GM21576 (cell line): ENCODE results near the gene FXYD4.
"Not testable (repeated sequence)": the region's sequence is repeated elsewhere in the genome, so short reads cannot be mapped to it uniquely, and the experiment has no call there.

Experiments
- ATAC-seq: cut with Tn5 transposase; IDR thresholded peaks from one replicate; pipeline ENCODE4 v1.9.1; 2021; ENCODE audit warnings: mild to moderate bottlenecking, moderate library complexity; ENCODE audit not compliant: unreplicated experiment

The FXYD4 gene

DNA sequence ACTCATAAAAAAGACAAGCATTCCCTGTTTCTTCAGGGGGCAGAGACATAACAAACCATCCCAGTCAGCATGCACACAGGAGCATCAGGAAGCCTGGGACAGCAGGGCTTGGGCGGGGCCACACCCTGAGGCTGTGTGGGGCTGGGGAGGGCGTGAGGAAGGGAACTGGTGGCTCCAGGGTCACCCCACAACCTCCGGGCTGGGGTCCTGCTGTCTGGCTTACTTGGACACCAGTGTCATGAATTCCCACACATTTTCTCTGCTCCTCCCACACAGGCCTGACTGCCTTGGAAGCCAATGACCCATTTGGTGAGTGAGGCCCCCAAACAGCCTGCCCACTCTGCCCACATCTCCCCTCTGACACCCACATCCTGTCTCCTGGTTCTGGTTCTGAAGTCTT is 2.8 kb downstream of the FXYD4 start:
- no peak for ATAC-seq

DNA sequence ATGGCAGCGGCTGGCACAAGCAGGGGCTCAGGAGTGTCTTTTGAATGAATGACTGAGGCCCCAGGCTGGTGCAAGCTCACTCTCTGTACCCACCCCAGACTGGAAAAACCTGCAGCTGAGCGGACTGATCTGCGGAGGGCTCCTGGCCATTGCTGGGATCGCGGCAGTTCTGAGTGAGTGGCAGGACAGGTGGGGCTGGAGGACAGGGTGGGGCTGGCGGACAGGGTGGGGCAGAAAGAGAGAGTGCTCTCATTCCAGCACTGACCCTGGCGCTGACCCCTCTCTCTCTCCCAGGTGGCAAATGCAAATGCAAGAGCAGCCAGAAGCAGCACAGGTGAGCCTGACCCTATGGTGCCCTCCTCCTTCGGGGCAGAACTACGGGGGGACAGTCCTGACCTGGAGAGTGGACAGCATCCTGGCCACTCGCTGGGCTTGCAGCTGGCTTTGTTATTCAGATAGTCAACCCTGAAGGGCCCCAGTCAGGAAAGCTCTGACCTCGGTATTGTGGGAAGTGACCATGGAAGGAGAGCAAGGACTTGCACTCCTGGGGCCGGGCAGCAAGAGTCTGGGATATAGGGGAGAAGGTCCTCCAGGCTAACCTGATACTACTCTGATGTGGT is 4.1 kb downstream of the FXYD4 start:
- no peak for ATAC-seq

DNA sequence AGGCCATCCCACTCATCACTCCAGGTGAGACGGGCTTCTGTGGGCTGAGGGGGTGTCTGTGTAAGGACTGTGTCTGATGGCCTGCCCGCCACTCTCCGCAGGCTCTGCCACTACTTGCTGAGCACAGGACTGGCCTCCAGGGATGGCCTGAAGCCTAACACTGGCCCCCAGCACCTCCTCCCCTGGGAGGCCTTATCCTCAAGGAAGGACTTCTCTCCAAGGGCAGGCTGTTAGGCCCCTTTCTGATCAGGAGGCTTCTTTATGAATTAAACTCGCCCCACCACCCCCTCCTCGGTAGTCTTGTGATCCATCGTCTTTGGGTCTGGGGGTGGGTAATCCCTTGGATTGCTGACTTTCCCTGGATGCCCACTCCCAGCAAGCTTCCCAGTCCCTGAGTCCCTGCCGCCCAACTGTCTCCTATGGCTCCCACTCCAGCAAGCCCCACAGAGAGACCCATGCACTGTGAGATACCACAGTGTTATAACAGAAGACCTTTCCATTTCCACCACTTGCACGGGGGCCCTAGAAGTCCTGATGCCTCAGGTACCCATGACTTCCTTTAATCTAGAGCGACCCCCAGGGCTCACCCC is 4.7 kb downstream of the FXYD4 start:
- no peak for ATAC-seq

DNA sequence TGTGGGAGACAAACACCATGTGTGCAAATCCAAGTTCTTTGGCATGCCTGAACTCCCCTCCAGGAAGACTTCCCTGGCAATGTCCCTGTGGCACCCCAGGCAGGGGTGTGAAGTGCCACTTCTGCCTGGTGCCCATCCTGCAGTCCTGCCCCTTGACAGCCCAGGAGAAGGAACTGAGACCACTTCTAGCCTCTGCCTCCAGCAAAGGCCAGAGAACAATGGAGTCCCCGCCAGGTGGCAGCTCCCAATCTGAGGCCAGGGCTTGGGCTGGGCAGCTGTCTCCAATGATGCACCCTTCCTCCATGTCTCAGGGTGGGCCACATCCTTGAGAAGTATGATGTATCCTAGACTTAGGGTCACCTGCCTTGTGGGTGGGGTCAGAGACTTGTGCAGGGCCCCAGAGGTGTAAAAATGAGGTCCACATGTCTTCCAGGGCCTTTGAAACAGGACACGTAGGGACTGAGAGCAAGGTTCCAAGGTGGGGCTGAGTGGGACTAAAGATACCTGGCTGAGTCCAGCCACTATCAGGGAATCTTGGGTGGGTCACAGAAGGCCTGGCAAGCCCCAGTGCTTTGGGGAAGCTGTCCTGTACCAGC is 5.5 kb downstream of the FXYD4 start:
- no peak for ATAC-seq

DNA sequence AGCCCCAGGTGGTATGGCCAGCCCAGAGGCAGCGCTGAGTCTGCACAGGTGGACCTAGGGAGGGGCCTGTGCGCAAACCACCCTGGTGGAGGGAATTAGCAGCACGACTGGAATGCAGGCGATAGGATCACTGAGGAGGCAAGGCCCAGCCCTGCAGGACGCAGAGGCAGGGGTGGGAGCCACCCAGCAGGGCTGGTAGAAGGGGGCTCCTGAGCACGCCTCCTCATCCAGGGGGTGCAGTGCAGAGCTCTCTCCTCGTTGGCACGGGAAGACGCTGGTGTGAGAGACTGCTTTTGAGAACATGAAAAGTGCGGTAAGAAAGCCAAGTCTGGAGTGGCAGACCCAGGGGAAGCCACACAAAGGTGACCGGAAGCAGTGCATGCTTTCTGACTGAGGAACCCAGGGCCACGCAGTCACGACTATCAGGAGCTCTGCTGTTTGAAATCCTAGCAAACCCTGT is 6.0 kb downstream of the FXYD4 start:
- ATAC-seq, result no peak

DNA sequence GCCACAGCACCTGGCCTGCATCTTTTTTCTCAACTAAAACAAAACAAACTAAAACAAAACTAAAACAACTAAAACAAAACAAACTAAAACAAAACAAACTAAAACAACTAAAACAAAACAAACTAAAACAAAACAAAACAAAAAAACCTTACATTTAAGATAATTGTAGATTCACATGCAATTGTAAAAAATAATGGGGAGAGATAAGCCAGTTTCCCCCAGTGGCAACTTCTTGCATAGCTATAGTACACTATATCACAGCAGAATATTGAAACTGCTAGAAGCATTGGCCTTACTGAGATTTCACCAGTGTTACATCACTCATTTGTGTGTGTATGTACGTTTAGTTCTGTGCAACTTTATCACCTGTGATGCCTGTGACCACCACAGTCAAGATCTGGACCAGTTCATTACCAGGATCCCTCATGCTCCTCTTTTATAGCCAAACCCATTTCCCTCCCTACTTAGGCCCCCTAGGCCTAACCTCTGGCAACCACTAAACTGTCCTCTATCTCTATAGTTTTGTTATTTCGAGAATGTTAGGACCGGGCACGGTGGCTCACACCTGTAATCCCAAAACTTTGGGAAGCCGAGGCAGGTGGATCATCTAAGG is 9.3 kb downstream of the FXYD4 start:
- ATAC-seq, result peak; percentile 39

DNA sequence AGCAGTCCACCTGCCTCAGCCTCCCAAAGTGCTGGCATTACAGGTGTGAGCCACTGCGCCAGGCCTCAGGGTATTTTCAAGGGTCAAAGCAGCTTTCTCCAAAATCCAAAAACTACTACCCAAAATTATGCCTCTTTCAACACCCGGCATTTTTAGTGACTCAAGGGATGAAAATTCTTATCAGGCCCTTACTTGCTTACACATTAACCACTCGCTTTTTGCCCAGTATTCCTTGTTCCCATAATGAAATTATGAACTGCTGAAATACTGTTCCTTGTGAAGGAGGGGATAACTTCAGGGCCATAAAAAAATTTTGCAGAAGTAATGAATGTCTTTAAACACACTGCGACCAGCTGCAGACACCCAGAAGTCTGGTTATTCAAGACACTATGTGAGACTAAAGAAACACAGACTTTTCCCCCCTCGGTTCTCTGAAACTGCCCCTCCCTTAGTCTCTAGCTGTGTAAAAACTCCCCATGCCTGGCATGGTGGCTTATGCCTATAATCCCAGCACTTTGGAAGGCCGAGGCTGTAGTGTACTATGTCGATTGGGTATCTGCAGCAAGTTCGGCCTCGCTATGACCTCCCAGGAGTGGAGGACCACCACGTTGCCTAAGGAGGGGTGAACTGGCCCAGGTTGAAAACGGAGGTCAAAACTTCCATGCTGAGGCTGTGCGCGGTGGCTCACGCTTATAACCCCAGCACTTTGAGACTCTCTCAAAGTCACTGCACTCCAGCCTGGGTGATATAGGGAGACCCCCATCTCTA is 12.0 kb downstream of the FXYD4 start:
- ATAC-seq, result no peak

DNA sequence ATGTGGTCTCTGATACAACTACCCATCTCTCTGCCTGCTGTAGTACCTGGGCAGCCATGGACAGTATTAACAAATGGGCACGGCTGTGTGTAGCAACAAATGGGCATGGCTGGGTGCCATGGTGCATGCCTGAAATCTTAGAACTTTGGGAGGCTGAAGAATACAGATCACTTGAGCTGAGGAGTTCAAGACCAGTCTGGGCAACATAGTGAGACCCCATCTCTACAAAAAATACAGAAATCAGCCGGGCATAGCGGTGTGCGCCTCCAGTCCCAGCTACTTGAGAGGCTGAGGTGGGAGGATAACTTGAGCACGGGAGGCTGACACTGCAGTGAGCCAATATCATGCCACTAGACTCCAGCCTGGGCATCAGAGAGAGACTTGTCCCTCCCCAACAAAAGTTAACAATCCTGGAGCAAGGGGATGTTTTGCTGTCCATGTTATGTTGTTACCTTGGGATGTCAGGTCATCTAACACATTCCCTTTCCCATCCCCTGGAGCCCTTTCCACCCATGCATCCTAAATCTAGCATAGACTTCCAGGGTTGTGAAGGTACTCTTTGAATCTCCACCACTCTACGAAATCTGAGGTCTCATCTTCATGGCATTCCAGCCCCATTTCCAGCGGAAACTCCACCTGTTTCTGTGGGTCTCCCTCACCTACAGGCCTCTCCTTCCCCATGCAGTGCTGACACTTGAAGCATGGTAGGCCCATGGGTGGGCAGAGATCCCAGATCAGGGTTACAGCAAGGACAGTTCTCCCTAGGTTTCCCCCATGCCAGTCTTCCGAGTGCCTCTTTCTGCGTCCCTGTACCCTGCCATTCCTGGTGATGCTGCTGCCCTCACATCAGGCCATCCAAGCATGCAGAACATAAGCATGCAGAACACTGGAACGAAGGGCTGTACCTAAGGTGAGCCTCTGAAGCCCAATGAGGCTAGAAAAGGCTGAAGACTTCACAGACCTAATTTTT is 13.1 kb downstream of the FXYD4 start:
- no peak for ATAC-seq

DNA sequence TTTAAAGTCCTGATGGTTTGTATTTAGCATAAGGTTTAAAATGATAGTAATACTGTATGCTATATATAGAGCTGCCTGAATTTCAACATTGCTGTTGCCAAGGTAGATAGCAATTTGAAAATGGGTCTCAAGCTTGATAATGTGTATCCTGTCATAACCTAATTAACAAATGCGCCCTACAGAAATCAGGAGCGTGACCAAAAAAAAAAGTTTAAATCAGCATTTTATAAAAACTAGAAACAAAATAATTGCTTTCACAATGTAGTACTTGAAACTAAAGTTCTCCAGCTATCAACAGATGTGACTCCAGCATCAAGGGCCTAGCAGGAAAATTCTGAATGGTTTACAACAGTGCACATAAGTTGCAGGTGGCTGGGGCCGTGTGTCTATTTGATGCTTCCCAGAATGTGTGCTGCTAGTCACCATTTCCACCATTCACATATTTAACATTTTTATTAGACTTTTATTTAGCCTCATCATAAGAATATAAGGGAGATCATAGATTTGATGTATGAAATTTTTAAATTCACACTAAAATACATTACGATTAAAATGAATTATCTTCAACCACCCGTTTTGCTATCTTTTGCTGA is 14.1 kb downstream of the FXYD4 start:
- no peak for ATAC-seq

DNA sequence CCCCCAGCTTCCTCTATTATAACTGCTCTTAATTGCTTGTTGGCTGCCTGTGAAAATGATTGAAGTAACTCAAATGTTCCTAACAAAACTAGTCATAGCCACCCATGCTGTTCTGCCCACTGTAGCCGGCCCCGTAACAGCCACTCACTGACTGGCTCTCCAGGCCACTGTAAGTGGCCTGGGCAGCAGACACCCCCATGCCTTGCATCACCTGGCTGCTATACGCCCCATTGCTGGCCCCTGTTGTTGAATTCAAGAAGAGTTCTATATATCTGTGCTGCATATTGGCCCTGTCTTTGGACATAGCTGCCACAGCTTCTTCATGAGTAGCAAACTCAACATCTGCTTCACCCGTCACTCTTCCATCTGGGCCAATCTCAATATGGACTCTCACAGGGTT is 15.1 kb downstream of the FXYD4 start:
- ATAC-seq, result no peak

DNA sequence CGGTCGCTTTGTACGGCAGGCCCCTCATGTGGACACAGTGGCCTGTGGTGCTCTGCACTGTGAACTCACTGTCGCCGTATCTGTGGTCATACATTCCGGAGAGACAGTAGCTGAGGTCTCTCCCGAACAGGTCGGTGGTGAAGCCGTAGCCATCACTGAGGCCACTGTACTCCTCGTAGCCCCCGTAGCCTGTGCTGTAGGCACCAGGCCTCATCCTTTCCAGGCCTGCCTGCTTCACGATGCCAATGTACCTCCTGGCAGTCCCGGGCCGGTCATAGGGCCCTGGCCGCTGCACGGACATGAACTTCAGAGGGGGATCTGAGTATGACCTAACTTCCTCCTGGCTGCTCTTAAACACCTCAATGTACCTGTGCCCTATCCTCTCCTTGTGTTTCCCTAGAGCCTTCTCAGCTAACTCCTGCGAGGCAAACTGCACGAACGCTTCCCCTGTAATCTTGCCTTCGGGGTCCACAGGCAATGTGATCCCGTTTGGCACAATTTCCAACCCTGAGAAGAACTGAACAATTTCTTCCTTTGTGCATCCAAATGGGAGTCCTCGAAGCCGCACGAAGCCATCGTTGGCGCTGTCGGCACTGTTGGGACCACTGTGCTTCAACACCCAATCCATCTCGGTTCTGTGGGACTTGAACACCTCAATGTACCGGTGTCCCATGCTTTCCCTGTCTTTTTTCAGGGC is 15.7 kb downstream of the FXYD4 start:
- no peak for ATAC-seq

DNA sequence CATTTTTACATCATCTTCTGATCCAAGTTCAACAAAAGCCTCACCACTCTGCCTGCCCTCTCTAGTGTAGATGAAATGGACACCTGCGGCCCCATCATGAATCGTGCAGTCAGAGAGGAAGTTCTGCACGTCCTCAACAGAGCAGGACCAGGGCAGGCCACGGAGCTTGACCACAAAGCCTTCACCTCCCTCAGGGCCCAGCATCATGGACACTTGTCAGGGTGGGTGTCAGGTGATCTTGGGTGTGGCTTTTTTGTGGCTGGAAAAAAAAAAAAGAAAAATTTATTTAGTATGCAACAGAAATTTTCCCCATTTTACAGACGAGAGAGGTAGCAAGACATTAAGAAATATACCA is 16.2 kb downstream of the FXYD4 start:
- no peak for ATAC-seq

DNA sequence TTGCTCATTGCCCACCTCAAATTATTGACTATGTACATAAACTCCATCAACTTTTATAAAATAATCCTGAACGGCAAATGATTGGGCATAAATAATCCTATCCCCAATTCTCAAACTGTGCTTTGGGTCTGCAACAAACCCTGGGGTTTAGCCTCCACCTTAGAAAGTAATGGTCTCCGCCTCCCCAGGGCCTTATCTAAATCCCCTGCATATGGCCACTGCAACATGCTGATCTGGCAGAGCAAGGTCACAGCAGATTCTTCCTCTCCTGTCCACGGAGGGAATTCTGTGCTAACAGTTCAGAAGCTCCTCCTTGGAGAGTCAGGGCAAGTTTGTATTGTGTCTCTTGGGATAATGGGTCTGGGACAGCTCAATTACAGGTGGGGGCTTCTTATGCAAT is 18.4 kb downstream of the FXYD4 start:
- ATAC-seq, result no peak

DNA sequence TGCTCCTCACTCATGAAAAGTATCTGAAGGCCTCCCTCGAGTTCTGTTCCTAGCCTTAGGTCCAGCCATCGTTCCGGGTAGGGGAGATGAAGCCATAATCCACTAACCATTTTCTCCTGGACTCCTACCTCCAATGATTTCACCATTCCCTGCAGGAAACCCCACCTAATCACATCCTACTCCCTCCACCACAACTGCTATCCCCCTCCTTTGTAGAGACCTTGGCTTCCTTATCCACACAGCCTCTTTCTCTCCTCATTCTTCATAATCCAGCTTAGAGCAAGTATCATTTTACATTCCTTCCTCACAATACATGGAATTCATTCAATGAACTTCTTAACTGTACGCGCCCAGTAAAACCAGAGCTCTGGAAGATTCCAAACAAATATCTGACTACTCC is 18.9 kb downstream of the FXYD4 start:
- ATAC-seq, result no peak

DNA sequence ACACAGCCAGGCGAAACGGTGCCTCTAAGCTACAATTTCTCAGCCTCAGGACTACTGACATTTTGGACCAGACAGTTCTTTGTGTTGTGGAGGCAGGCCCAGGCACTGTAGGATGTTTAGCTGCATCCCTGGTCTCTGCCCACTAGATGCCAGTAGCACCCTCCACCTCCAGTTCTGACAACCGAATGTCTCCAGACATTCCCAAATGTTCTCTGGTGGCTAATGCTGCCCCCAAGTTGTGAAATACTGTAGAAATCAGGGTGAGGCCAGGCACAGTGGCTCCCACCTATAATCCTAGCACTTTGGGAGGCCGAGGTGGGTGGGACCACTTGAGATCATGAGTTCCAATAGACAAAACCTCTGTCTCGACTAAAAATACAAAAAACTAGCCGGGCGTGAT is 19.3 kb downstream of the FXYD4 start:
- no peak for ATAC-seq

DNA sequence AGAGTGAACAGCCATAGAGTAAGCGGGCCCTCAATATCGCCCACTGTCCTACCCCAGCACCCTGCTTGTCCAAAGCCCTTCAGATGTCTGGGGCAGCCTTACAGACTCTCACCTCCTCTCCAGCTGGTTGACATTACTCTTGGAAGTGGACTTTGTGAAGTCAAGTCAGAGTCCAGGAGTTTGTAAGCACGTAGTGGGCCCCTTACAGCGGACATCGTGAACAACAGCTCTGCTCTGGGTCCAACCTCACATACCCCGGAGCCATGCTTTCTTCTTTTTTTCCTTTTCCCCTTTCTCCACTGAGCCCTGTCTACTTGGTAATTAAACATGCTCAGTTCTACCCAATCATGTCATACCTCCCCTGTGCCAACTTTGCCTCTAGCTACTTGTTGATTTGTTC is 20.1 kb downstream of the FXYD4 start:
- no peak for ATAC-seq

DNA sequence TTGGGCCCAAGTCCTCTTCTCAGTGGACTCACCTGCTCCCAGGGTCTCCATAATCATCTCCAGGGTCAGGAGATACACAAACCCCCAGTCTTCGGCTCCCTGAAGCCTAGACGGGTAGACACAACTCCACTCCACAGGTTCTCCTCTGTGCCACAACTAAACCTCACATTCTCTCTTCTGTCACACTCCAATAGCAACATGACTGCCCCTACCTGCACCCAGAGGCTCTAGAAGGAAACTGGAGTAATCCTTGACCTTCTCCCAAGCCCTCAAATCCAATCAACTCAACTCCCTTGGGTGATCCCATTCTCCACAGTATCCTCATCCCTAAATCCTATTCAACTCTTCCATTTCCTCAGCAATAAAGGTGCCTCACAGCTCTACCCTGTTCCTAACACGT is 21.3 kb downstream of the FXYD4 start:
- no peak for ATAC-seq

DNA sequence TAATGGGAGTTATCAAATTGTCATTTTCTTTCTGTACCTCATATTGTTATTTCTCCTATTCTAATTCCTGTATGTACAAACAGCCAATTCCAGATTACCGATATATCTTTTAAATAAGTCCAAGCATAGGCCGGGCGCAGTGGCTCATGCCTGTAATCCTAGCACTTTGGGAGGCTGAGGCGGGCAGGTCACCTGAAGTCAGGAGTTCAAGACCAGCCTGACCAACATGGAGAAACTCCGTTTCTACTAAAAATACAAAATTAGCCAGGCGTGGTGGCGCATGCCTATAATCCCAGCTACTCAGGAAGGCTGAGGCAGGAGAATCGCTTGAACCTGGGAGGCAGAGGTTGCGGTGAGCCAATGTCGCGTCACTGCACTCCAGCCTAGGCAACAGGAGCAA is 21.8 kb downstream of the FXYD4 start:
- ATAC-seq, result not testable (repeated sequence)

DNA sequence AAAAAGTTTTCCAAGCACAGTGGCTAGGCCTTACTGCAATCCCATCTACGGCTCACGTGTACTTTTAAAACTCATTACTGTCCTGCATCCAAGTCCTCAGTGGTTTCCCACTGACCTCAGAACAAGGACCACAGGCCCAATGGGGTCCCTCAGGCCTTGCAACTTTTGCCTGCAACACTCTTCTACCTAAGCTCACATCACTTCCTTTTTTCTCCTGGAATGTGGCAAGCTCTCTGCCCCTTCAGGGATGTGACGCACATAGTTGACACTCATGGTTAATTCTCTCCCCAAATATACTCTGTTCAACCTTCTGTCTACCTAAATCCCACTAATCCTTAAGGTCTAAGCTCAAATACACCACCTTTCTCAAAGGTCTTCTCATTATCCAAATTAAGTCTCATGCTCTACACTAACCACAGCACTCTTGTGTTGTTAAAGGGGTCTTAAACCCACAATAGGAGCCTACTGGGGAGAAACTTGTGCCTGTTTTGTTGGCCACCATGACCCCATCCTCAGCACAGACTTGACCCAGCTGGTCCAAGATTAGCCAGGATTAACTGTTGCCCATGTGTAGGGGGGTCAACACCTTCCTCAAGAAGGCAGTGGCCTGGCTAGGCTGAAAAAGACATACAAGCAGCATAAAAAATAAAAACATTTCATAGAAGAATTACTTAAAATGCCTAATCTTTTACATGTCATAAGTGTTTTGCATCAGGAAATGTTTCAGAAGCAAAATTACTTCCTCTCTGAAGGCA is 22.3 kb downstream of the FXYD4 start:
- no peak for ATAC-seq
